Spleen (tissue), 11 donors: ENCODE data around the gene PRKCE. TPM values are rescaled to one million over a fixed set of nuclear protein-coding genes. Genes with fewer than 3 reads are reported as not detected.

Experiments
- DNase-seq: peaks from one replicate; pipeline ENCODE4 v3.0.0-alpha.2; 2020
- H3K27ac ChIP-seq, 8 donors: fragments of 200-600 bp; sonication (generic) in 7 of 8; 1 replicate in 4 of 8; 2 replicates in 4 of 8; pipeline versions ENCODE4 v1.5.0 to v1.8.0; 2016 to 2021; ENCODE audit warnings: inconsistent platforms in 4 of 8, mild to moderate bottlenecking in 4 of 8, moderate library complexity in 1 of 8
- H3K27me3 ChIP-seq, 7 donors: fragments of 200-600 bp; sonication (generic) in 6 of 7; replicated peaks in 1 of 7; 1 replicate in 4 of 7; 2 replicates in 3 of 7; pipeline versions ENCODE4 v1.5.0 to v1.8.0; 2016 to 2021; ENCODE audit warnings: inconsistent platforms in 3 of 7, mild to moderate bottlenecking in 1 of 7
- H3K36me3 ChIP-seq, 6 donors: fragments of 200-600 bp; sonication (generic) in 5 of 6; 1 replicate in 4 of 6; 2 replicates in 2 of 6; pipeline versions ENCODE4 v1.5.0 to v1.8.0; 2016 to 2021; ENCODE audit warnings: inconsistent platforms in 2 of 6
- H3K4me1 ChIP-seq, 6 donors: fragments of 200-600 bp; sonication (generic) in 5 of 6; 1 replicate in 3 of 6; 2 replicates in 3 of 6; pipeline versions ENCODE4 v1.5.0 to v1.8.0; 2016 to 2021; ENCODE audit warnings: inconsistent platforms in 3 of 6
- H3K4me3 ChIP-seq, 8 donors: fragments of 200-600 bp; sonication (generic) in 7 of 8; 1 replicate in 4 of 8; 2 replicates in 4 of 8; pipeline versions ENCODE4 v1.5.0 to v1.8.0; 2016 to 2021; ENCODE audit warnings: inconsistent platforms in 4 of 8, mild to moderate bottlenecking in 4 of 8, moderate library complexity in 2 of 8
- H3K9me3 ChIP-seq, 8 donors: fragments of 200-600 bp; sonication (generic) in 7 of 8; 1 replicate in 4 of 8; 2 replicates in 4 of 8; pipeline versions ENCODE4 v1.5.0 to v1.8.0; 2016 to 2021; ENCODE audit warnings: inconsistent platforms in 4 of 8
- CTCF ChIP-seq, 11 experiments: fragments of 200-600 bp in 7 of 11; fragments of 450-650 bp in 4 of 11; sonication (generic) in 4 of 11; IDR thresholded peaks in 8 of 11; conservative IDR thresholded peaks in 3 of 11; 1 replicate in 7 of 11; 2 replicates in 4 of 11; pipeline versions ENCODE4 v1.4.0 to v1.8.0; 2016 to 2021; ENCODE audit warnings: antibody characterized with exemption in 11 of 11, inconsistent platforms in 4 of 11, mild to moderate bottlenecking in 1 of 11
- POLR2A ChIP-seq, 3 donors: fragments of 450-650 bp; IDR thresholded peaks; one replicate each; pipeline ENCODE4 v1.5.1; 2017; ENCODE audit warnings: antibody characterized with exemption in 3 of 3, mild to moderate bottlenecking in 1 of 3
- POLR2AphosphoS5 ChIP-seq, 3 donors: sonication (generic); formaldehyde crosslinking; IDR thresholded peaks; one replicate each; pipeline ENCODE4 v1.5.1; 2017; ENCODE audit warnings: antibody characterized with exemption in 3 of 3
- WGBS, 5 donors: extraction: QIAGEN DNeasy Blood & Tissue Kit in 3 of 5; methylation state at CpG; one replicate each; pipeline versions ENCODE4 v1.1.5 to v1.1.7; 2013 to 2018; 5-methylcytosine and 5-hydroxymethylcytosine counted together
- intact Hi-C: fragments of 100-400 bp; cut with DNase I; formaldehyde crosslinking; loops from one replicate; pipeline ENCODE4 v1.15.0; 2023; ENCODE audit warnings: low total_unique reads
- polyA plus RNA-seq, 3 donors: library from polyadenylated mRNA; stranded (reverse); fragments of 200-250 nt; gene quantifications; one replicate each; pipeline ENCODE4 v1.2.1, GENCODE V29; 2013
- total RNA-seq, 7 donors: library from RNA; depleted of rRNA in 3 of 7; stranded (reverse); fragments of >200 nt in 3 of 7; fragmentation: NEBNext Ultra II Directional in 4 of 7; extraction: Animal tissue kit (Norgen Biotek cat#: 25700) in 4 of 7; gene quantifications; one replicate each; pipeline versions ENCODE4 v1.1.0 to v1.2.1, GENCODE V29; 2016 to 2021
- donor health status: healthy with polysubstance abuse.
- donor health status: DM: no; HTN: no; CAD: no; lungs with moderate emphysema.
- donor health status: DM: no; HTN: no; CAD: no.
- donor health status: Bipolar disorder and iron deficiency.
- donor health status: healthy.
- donor health status: DM: no; HTN: no; CAD: no.
- donor health status: DM: yes; HTN: yes; CAD: no.

Gene PRKCE
- total and polyA plus RNA-seq, 10 donors: 2.5 to 43.6 (median 18.8) TPM

GRCh38 chr2:45725731-45726130 is 74.3 kb downstream of the PRKCE start:
- H3K27ac ChIP-seq: peak overlapping the region in 5 of 8 donors; percentile 63 to 89 (median 77)
- 79 to 90% (median 87%) methylated on average over 8 of the region's 8 CpGs for WGBS, 5 donors
- peaks cover 15 to 99% (median 57%) of the 10 kb centered on the region in 6 donors for H3K4me1 ChIP-seq
- no peak for TF ChIP-seq CTCF (IDR thresholded peaks at IDR 0.05 in 8 of 11, conservative IDR thresholded peaks at IDR 0.05 in 3 of 11)
- no peak for TF ChIP-seq POLR2AphosphoS5 (IDR thresholded peaks at IDR 0.05)
- no peak for TF ChIP-seq POLR2A (IDR thresholded peaks at IDR 0.05)
- no peaks in the 10 kb centered on the region for H3K9me3 ChIP-seq
- no peak for DNase-seq
- H3K4me3 ChIP-seq: no peak overlapping the region
- H3K36me3 ChIP-seq: no peaks in the 10 kb centered on the region
- H3K27me3 ChIP-seq: no peaks in the 10 kb centered on the region
- intact Hi-C loops: no loop called here

GRCh38 chr2:45726188-45726587 is 74.7 kb downstream of the PRKCE start:
- Histone ChIP-seq H3K4me1 (peaks cover 15 to 100% (median 61%) of the 10 kb centered on the region in 6 donors), H3K36me3 (no peaks in the 10 kb centered on the region), H3K27ac (peak overlapping the region in 5 of 8 donors; percentile 20 to 89 (median 77)), H3K27me3 (no peaks in the 10 kb centered on the region), H3K9me3 (no peaks in the 10 kb centered on the region), H3K4me3 (no peak overlapping the region)
- intact Hi-C loops: no loop called here
- 74 to 82% (median 77%) methylated on average over 4 of the region's 4 CpGs for WGBS, 5 donors
- DNase-seq: no peak
- TF ChIP-seq POLR2A (IDR thresholded peaks at IDR 0.05) (no peak), POLR2AphosphoS5 (IDR thresholded peaks at IDR 0.05) (no peak), CTCF (IDR thresholded peaks at IDR 0.05 in 8 of 11, conservative IDR thresholded peaks at IDR 0.05 in 3 of 11) (no peak)

- Histone ChIP-seq H3K4me3 (no peak overlapping the region), H3K27ac (peak overlapping the region; percentile 31 to 89 (median 70)), H3K36me3 (no peaks in the 10 kb centered on the region), H3K9me3 (no peaks in the 10 kb centered on the region), H3K27me3 (no peaks in the 10 kb centered on the region), H3K4me1 (peaks cover 15 to 97% (median 59%) of the 10 kb centered on the region in 6 donors)
- no peak for DNase-seq
- WGBS, 5 donors: 54 to 78% (median 74%) methylated on average over 4 of the region's 4 CpGs
- TF ChIP-seq POLR2AphosphoS5 (IDR thresholded peaks at IDR 0.05) (peak in 1 of 3 donors; percentile 58), POLR2A (IDR thresholded peaks at IDR 0.05) (no peak)
- intact Hi-C loops: no loop called here
Observed at GRCh38 chr2:45728458-45728942, 77.0 kb downstream of the PRKCE start.

GRCh38 chr2:45729753-45730512 is 78.5 kb downstream of the PRKCE start:
- no peak for DNase-seq
- peak in 1 of 3 donors; percentile 37 for TF ChIP-seq POLR2AphosphoS5 (IDR thresholded peaks at IDR 0.05)
- peak in 9 of 11 experiments; percentile 26 to 54 (median 41) for TF ChIP-seq CTCF (IDR thresholded peaks at IDR 0.05 in 8 of 11, conservative IDR thresholded peaks at IDR 0.05 in 3 of 11)
- TF ChIP-seq POLR2A (IDR thresholded peaks at IDR 0.05): no peak
- no peaks in the 10 kb centered on the region for H3K36me3 ChIP-seq
- WGBS, 5 donors: 54 to 68% (median 61%) methylated on average over 8 of the region's 8 CpGs
- intact Hi-C loops: no loop called here
- H3K4me3 ChIP-seq: no peak overlapping the region
- peaks cover 9 to 96% (median 46%) of the 10 kb centered on the region in 6 donors for H3K4me1 ChIP-seq
- H3K27ac ChIP-seq: peak overlapping the region; percentile 31 to 89 (median 72)
- no peaks in the 10 kb centered on the region for H3K9me3 ChIP-seq
- no peaks in the 10 kb centered on the region for H3K27me3 ChIP-seq
